HL-60/S4 treated with retinoic acid at 250 ng/mL for 4 days and 3 days (cell line): ENCODE results near the gene SAMMSON.

ENCODE experiments used
- in situ Hi-C: fragments of 300-500 bp; cut with MboI; formaldehyde crosslinking; loops from 2 replicates; pipeline ENCODE4 v1.7.0; 2022; ENCODE audit warnings: low sequenced_read_pairs

Gene SAMMSON

GRCh38 chr3:70085613-70086012, 86.1 kb downstream of the SAMMSON start:
- in situ Hi-C loops: no loop called here

DNA sequence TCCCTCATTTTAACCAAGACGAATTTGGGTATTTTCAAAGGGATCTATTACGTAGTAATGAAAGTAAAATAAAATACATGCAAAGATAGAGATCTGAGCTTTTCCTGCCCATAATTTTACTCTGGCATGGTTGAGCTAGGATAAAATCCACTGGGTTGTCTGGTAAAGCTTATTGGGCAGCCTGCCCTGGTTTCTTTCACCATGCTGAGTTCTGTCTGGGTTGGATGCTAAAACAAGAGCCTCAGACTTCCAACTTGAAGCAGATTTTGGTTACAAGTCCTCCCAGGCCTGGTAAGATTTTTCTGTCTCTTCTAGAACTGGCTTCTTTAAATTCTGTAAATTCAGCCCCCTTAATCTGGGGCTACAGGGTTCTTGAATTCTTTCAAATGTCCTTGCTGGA, 86.8 kb downstream of the SAMMSON start:
- in situ Hi-C loops: no loop called here

DNA sequence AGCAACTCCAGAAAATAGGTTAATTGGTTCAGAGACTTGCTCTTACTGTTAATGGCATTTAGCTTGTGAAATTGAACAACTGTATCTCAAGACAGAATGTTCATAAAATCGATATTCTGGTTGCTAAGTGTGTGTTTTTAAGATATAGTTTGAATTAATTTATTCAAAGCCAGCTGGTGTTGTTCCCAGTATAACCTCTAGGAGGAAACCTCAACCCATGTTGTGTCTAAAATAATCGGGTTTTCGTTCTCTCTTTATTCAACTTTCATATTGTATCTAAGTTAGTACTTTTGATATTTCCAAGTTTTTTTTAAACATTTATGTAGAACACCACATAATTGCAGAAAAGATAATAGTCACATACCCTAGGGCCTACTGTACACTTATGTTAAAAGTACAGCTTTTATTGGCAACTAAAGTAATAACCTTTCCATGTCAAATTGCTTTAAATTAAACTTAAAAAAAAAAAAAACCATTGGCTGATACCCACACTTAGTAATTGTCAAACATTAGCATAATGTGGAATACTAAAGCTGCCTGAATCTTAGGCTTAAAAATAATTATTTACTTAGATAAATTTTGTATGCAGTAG, 90.9 kb downstream of the SAMMSON start:
- in situ Hi-C loops: no loop called here

DNA sequence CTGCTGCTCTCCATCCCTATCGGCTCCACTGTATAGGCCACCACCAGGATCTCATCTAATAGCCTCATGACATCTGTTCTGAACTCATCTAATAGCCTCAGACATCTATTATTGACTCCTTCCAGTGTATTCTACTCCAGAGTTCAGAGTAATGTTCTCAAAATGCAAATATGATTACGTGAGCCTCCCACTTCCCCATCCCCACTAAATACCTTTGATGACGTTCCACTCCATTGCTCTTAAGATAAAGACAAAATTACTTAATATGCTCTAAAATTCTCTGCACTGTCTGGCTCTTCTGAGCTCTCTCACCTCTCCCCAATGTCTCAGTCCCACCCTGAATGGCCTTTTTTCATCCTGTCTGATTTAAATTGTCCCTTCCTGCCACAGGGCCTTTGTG, 94.7 kb downstream of the SAMMSON start:
- in situ Hi-C loops: no loop called here

- in situ Hi-C loops: no loop called here
Observed at GRCh38 chr3:70095260-70095659, 95.7 kb downstream of the SAMMSON start.

GRCh38 chr3:70096376-70097066, 97.0 kb downstream of the SAMMSON start:
- in situ Hi-C loops: no loop called here

- in situ Hi-C loops: no loop called here
Observed at GRCh38 chr3:70097084-70097483, 97.6 kb downstream of the SAMMSON start.

DNA sequence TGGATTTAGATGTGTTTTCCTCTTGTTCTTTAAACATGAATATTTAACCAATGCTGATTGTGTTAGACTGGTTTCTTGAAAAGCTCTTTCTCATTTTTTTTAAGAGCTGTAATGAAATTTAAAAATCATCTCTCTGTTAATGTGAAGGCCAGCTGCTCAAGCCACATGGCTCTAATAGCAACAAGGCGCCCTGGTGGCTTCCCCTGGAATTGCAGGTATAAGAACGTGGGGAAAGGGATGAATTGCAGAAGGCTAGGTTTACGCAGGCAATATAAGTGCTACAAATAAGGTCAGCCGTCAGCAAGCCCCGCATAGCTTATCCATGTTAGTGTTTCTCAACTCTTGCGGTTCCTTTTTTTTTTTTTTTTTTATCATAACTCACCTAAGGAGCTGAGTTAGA, 108.5 kb downstream of the SAMMSON start:
- in situ Hi-C loops: no loop called here

GRCh38 chr3:70108546-70108945, 109.0 kb downstream of the SAMMSON start:
- in situ Hi-C loops: no loop called here

GRCh38 chr3:70110066-70110465, 110.5 kb downstream of the SAMMSON start:
- in situ Hi-C loops: no loop called here

- in situ Hi-C loops: no loop called here
Observed at GRCh38 chr3:70111411-70111810, 111.9 kb downstream of the SAMMSON start.

DNA sequence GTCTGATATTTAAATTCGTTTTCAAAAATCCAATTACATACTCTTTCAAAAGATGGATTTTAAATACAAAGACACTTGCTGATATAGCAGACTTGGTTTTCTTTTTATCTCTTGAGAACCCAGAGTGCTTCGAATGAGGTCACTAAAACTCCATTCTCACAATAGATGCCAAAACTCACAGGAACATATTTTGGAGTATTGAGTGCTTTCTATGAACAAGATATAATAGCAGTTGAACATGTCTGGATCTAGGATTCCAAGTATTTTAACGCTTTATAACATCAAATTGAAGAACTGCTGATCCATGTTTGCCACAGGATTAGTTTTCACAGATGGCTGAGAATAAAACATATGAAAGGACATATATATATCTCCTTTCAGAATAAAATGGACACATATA, 113.2 kb downstream of the SAMMSON start:
- in situ Hi-C loops: no loop called here

GRCh38 chr3:70114431-70114830, 114.9 kb downstream of the SAMMSON start:
- in situ Hi-C loops: no loop called here

DNA sequence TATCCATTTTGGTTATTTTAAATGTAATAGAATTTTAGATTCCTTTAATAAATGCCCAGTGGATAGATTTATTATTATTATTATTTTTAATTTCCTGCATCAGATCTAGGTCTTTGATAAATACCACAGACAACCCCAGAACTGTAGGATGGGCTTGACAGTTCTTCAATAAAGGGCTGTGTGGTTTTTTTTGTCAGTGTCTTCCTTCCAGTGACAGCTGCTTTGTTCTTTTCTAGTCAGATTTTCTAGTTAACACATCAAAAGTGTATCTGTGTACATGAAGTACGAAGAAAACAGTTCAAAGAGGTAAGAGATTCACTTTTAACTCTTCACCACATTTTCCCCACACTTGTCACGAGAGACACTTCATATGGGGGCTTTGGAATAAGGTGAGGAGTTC, 120.3 kb downstream of the SAMMSON start:
- in situ Hi-C loops: no loop called here
